GM12891 (cell line): ENCODE data around the gene HAUS7.

Experiments
- POLR2A ChIP-seq: IDR thresholded peaks from 2 replicates; pipeline ENCODE4 v1.6.1; 2011; ENCODE audit warnings: low read depth, low read length, control low read depth
- POLR2AphosphoS5 ChIP-seq: IDR thresholded peaks from 2 replicates; pipeline ENCODE4 v1.6.1; 2011; ENCODE audit warnings: low read depth, low read length, control low read depth
- TAF1 ChIP-seq: IDR thresholded peaks from 2 replicates; pipeline ENCODE4 v1.6.1; 2011; ENCODE audit warnings: low read depth, low read length, control low read depth

- TF ChIP-seq POLR2A (no peak), POLR2AphosphoS5 (no peak), TAF1 (no peak)
Observed at GRCh38 chrX:153426204-153426603, 44.2 kb downstream of the HAUS7 start.
